ENCODE data around the gene PTCH1. TPM values are rescaled to one million over a fixed set of nuclear protein-coding genes. Genes with fewer than 3 reads are reported as not detected.

PTCH1 gene
- polyA plus RNA-seq, 1 of the 3 experiments (the other 2 are of a cell fraction): 3.3 TPM

DNA sequence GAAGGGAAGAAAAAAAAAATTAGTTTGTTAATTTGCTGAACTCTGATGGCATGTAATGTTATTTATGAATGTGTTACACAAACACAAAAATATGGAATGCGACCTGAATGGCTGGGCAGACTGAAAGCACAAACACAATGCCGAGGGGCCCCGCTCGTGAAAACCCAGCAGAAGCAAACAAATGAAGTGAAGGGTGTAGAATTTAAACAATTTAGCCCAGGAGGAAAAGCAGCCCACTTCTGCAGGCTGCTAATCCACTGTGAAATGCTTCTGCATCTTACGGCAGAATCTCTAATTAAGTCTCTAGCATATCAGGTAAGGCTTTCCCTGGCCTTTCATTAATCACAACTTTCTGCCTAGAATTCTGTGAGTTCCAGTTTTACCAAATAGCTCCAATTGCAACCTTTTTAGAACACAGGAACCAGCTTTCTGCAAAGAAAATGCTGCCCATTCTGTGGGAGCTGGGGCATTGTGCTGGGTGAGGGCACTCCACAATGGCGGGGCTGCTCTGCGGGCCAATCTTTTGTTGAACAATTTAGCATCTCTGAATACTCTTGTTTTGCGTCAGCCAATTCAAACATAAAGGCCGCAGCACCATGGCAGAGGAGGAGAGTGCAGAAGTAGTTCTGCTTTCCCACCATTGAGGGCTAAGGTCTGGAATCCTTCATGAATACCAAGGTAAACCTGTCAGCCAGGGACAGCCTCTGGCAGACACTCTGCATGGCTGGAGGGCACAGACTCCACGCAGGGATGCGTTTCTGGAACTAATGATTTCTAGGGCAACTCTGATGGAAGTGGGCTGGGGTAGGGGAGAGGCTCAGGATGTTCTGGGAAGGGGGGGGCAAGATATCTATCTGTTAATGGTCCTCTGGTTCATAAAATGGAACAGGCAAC, 66.4 kb downstream of the PTCH1 start:
- H3K27me3 ChIP-seq (ENCODE audit: insufficient read depth): no peaks in the 10 kb centered on the region
- WGBS (ENCODE audit: low lambda C conversion rate): 80% methylated on average over 11 of the region's 11 CpGs
- H3K4me3 ChIP-seq (ENCODE audit: low read depth in 2 of 2, low read length in 1 of 2): no peak overlapping the region
- no peaks in the 10 kb centered on the region for H3K9me2 ChIP-seq
- H3K9me3 ChIP-seq: no peaks in the 10 kb centered on the region
- peak; percentile 73 for DNase-seq
- CTCF ChIA-PET: no interaction called here
- no peak overlapping the region for H3K4me2 ChIP-seq
- H3K4me1 ChIP-seq (ENCODE audit: control insufficient read depth in 1 of 2, insufficient read depth in 2 of 2, low read depth in 1 of 2, low read length in 1 of 2): peaks cover 0 to 16% of the 10 kb centered on the region in 2 experiments; a peak in 1 of 4 replicates
- POLR2A ChIA-PET: interaction anchor here (1.4 kb wide), 1 partner anchor 60 kb away, joined by 3 read pairs; no protein-coding TSS in a partner anchor
- H3K9ac ChIP-seq: no peak overlapping the region
- peaks cover 0 to 54% of the 10 kb centered on the region in 2 experiments for H3K36me3 ChIP-seq (replicated peaks in 1 of 2; ENCODE audit: control insufficient read depth in 1 of 2, insufficient read depth in 2 of 2, low read length in 1 of 2)
- H4K20me1 ChIP-seq (ENCODE audit: insufficient read depth): no peaks in the 10 kb centered on the region
- TF ChIP-seq MXI1 (IDR thresholded peaks at IDR 0.05; ENCODE audit: low read depth, low read length) (no peak), SIN3A (IDR thresholded peaks at IDR 0.05; ENCODE audit: borderline replicate concordance, low read depth, low read length) (no peak), SMC3 (IDR thresholded peaks at IDR 0.05; ENCODE audit: low read depth, low read length) (no peak; the same call in 1 of the 2 replicates), EP300 (IDR thresholded peaks at IDR 0.05; ENCODE audit: borderline replicate concordance in 1 of 2, low read depth in 1 of 2, low read length in 1 of 2) (no peak; a peak in 1 of 4 replicates), CHD2 (IDR thresholded peaks at IDR 0.05; ENCODE audit: low read length, partially characterized antibody) (no peak), RAD21 (IDR thresholded peaks at IDR 0.05; ENCODE audit: low read length) (peak; percentile 17), RCOR1 (IDR thresholded peaks at IDR 0.05; ENCODE audit: low read length) (peak; percentile 36; the same call in 1 of the 2 replicates), RXRA (IDR thresholded peaks at IDR 0.05; ENCODE audit: borderline replicate concordance, low read depth) (no peak), YY1 (IDR thresholded peaks at IDR 0.05; ENCODE audit: low read depth) (no peak), JUND (IDR thresholded peaks at IDR 0.05) (no peak), FOXJ3 (CRISPR knock-in tag; IDR thresholded peaks at IDR 0.05) (peak; percentile 36; the same call in 1 of the 2 replicates), GABPA (IDR thresholded peaks at IDR 0.05; ENCODE audit: low read depth) (no peak), TCF12 (IDR thresholded peaks at IDR 0.05) (no peak), GATA2 (CRISPR knock-in tag; IDR thresholded peaks at IDR 0.05) (peak; percentile 56)
- TF ChIP-seq, protein P1, sequence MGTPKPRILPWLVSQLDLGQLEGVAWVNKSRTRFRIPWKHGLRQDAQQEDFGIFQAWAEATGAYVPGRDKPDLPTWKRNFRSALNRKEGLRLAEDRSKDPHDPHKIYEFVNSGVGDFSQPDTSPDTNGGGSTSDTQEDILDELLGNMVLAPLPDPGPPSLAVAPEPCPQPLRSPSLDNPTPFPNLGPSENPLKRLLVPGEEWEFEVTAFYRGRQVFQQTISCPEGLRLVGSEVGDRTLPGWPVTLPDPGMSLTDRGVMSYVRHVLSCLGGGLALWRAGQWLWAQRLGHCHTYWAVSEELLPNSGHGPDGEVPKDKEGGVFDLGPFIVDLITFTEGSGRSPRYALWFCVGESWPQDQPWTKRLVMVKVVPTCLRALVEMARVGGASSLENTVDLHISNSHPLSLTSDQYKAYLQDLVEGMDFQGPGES (IDR thresholded peaks at IDR 0.05; ENCODE audit: low read depth, low read length): no peak
- TF ChIP-seq, protein P2, sequence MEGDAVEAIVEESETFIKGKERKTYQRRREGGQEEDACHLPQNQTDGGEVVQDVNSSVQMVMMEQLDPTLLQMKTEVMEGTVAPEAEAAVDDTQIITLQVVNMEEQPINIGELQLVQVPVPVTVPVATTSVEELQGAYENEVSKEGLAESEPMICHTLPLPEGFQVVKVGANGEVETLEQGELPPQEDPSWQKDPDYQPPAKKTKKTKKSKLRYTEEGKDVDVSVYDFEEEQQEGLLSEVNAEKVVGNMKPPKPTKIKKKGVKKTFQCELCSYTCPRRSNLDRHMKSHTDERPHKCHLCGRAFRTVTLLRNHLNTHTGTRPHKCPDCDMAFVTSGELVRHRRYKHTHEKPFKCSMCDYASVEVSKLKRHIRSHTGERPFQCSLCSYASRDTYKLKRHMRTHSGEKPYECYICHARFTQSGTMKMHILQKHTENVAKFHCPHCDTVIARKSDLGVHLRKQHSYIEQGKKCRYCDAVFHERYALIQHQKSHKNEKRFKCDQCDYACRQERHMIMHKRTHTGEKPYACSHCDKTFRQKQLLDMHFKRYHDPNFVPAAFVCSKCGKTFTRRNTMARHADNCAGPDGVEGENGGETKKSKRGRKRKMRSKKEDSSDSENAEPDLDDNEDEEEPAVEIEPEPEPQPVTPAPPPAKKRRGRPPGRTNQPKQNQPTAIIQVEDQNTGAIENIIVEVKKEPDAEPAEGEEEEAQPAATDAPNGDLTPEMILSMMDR (IDR thresholded peaks at IDR 0.05): no peak
- TF ChIP-seq, protein P3, sequence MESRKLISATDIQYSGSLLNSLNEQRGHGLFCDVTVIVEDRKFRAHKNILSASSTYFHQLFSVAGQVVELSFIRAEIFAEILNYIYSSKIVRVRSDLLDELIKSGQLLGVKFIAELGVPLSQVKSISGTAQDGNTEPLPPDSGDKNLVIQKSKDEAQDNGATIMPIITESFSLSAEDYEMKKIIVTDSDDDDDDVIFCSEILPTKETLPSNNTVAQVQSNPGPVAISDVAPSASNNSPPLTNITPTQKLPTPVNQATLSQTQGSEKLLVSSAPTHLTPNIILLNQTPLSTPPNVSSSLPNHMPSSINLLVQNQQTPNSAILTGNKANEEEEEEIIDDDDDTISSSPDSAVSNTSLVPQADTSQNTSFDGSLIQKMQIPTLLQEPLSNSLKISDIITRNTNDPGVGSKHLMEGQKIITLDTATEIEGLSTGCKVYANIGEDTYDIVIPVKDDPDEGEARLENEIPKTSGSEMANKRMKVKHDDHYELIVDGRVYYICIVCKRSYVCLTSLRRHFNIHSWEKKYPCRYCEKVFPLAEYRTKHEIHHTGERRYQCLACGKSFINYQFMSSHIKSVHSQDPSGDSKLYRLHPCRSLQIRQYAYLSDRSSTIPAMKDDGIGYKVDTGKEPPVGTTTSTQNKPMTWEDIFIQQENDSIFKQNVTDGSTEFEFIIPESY (IDR thresholded peaks at IDR 0.05; ENCODE audit: borderline replicate concordance, low read depth): no peak
- TF ChIP-seq, protein P4, sequence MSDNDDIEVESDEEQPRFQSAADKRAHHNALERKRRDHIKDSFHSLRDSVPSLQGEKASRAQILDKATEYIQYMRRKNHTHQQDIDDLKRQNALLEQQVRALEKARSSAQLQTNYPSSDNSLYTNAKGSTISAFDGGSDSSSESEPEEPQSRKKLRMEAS (IDR thresholded peaks at IDR 0.05; ENCODE audit: low read depth): no peak
- H3K79me2 ChIP-seq (ENCODE audit: insufficient read depth): no peaks in the 10 kb centered on the region
- no peak overlapping the region for H2AFZ ChIP-seq (ENCODE audit: low read depth)
- peak overlapping the region in 1 of 2 experiments; percentile 64; a peak in 2 of 4 replicates for H3K27ac ChIP-seq (ENCODE audit: low read depth in 2 of 2, low read length in 1 of 2)
- H3F3A ChIP-seq (replicated peaks; ENCODE audit: insufficient read depth): no peaks in the 10 kb centered on the region
